NB4 (cell line): ENCODE results near the gene KCTD13.

ENCODE experiments used
- POLR2A ChIP-seq: IDR thresholded peaks from 2 replicates; pipeline ENCODE4 v1.6.1; 2011; ENCODE audit warnings: mild to moderate bottlenecking; ENCODE audit not compliant: insufficient read length; ENCODE audit errors: extremely low read depth
- TF ChIP-seq, protein P1 (sequence below): IDR thresholded peaks from one replicate; pipeline ENCODE4 v1.5.1; 2012; ENCODE audit warnings: low read depth, low read length

DNA sequence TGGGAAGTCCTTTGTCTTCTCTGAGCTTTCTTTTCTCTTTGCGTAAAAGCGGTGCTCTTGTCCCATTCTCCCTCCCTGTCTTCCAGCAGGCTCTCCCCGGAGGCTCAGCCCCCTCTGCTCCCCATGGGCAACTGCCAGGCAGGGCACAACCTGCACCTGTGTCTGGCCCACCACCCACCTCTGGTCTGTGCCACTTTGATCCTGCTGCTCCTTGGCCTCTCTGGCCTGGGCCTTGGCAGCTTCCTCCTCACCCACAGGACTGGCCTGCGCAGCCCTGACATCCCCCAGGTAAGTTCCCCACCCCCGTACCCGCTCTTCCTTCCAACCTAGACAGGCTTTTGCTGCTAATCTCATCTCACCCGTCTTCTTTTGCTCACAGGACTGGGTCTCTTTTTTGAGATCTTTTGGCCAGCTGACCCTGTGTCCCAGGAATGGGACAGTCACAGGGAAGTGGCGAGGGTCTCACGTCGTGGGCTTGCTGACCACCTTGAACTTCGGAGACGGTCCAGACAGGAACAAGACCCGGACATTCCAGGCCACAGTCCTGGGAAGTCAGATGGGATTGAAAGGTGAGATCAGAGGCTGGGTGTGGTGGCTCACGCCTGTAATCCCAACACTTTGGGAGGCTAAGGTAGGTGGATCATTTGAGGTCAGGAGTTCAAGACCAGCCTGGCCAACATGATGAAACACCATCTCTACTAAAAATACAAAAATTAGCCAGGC, 37.2 kb upstream of the KCTD13 start:
- TF ChIP-seq, protein P1, sequence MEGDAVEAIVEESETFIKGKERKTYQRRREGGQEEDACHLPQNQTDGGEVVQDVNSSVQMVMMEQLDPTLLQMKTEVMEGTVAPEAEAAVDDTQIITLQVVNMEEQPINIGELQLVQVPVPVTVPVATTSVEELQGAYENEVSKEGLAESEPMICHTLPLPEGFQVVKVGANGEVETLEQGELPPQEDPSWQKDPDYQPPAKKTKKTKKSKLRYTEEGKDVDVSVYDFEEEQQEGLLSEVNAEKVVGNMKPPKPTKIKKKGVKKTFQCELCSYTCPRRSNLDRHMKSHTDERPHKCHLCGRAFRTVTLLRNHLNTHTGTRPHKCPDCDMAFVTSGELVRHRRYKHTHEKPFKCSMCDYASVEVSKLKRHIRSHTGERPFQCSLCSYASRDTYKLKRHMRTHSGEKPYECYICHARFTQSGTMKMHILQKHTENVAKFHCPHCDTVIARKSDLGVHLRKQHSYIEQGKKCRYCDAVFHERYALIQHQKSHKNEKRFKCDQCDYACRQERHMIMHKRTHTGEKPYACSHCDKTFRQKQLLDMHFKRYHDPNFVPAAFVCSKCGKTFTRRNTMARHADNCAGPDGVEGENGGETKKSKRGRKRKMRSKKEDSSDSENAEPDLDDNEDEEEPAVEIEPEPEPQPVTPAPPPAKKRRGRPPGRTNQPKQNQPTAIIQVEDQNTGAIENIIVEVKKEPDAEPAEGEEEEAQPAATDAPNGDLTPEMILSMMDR = no peak
- no peak for TF ChIP-seq POLR2A
